K562 (cell line): ENCODE measurements around the gene HOXB7. TPM values are rescaled to one million over a fixed set of nuclear protein-coding genes. Genes with fewer than 3 reads are reported as not detected.
A peak's percentile ranks its signal among the peaks of the same experiment; 100 is the strongest.

Experiments used
- CHD2 ChIP-seq: IDR thresholded peaks from 2 replicates; pipeline ENCODE4 v1.6.1; 2011; ENCODE audit warnings: low read depth, low read length
- EHMT2 ChIP-seq: fragments of 450-650 bp; IDR thresholded peaks from 2 replicates; pipeline ENCODE4 v1.6.1; 2018; ENCODE audit warnings: antibody characterized with exemption
- FOXK2 ChIP-seq, 2 experiments: fragments of 450-650 bp; IDR thresholded peaks in 1 of 2; conservative IDR thresholded peaks in 1 of 2; 2 replicates each; pipeline ENCODE4 v1.6.1; 2016; ENCODE audit warnings: low read depth in 2 of 2, mild to moderate bottlenecking in 1 of 2
- HIVEP1 ChIP-seq: fragments of 250-450 bp; sonication (Bioruptor Pico); IDR thresholded peaks from 2 replicates; pipeline ENCODE4 v1.4.0; 2020; ENCODE audit warnings: mild to moderate bottlenecking
- HMG20B ChIP-seq: fragments of 250-450 bp; sonication (Bioruptor Pico); IDR thresholded peaks from 2 replicates; pipeline ENCODE4 v1.5.0; 2021; ENCODE audit warnings: mild to moderate bottlenecking
- HNRNPUL1 ChIP-seq: fragments of 200-400 bp; formaldehyde crosslinking; IDR thresholded peaks from 2 replicates; pipeline ENCODE4 v1.6.1; 2017; ENCODE audit warnings: low read length
- NR1H2 ChIP-seq: sonication (generic); formaldehyde crosslinking; IDR thresholded peaks from 2 replicates; pipeline ENCODE4 v1.4.0; 2020; ENCODE audit warnings: mild to moderate bottlenecking, missing genetic modification reagents
- NUFIP1 ChIP-seq: fragments of 450-650 bp; IDR thresholded peaks from 2 replicates; pipeline ENCODE4 v1.6.1; 2018; ENCODE audit not compliant: partially characterized antibody
- POLR2H ChIP-seq: IDR thresholded peaks from 2 replicates; pipeline ENCODE4 v1.6.1; 2016; ENCODE audit warnings: missing genetic modification characterization, low read depth, mild to moderate bottlenecking, control low read depth, missing compliant biosample characterization, moderate library complexity
- PYGO2 ChIP-seq: fragments of 450-650 bp; IDR thresholded peaks from 2 replicates; pipeline ENCODE4 v1.6.1; 2016; ENCODE audit warnings: mild to moderate bottlenecking, missing genetic modification characterization, moderate library complexity, missing compliant biosample characterization
- RUNX1 ChIP-seq: sonication (generic); IDR thresholded peaks from 2 replicates; pipeline ENCODE4 v1.6.1; 2016; ENCODE audit warnings: antibody characterized with exemption, low read depth
- SMAD4 ChIP-seq: fragments of 250-450 bp; sonication (Bioruptor Pico); conservative IDR thresholded peaks from 2 replicates; pipeline ENCODE4 v1.8.0; 2021; ENCODE audit warnings: inconsistent platforms, mild to moderate bottlenecking, moderate library complexity
- TAF1 ChIP-seq: IDR thresholded peaks from 2 replicates; pipeline ENCODE4 v1.6.1; 2011; ENCODE audit warnings: mild to moderate bottlenecking, low read length, moderate library complexity; ENCODE audit not compliant: insufficient read depth, control insufficient read depth, severe bottlenecking; ENCODE audit errors: extremely low read depth
- TAF15 ChIP-seq: fragments of 200-400 bp; formaldehyde crosslinking; IDR thresholded peaks from 2 replicates; pipeline ENCODE4 v1.6.1; 2017; ENCODE audit warnings: mild to moderate bottlenecking, low read depth, low read length, moderate library complexity
- TAL1 ChIP-seq: fragments of 450-650 bp; IDR thresholded peaks from 2 replicates; pipeline ENCODE4 v1.6.1; 2016; ENCODE audit warnings: mild to moderate bottlenecking
- TBP ChIP-seq: optimal IDR thresholded peaks from 2 replicates; pipeline ENCODE3; 2011; ENCODE audit warnings: low read depth, low read length, improper control_type of control experiment
- TEAD1 ChIP-seq, 2 experiments: fragments of 450-650 bp in 1 of 2; sonication (generic) in 1 of 2; formaldehyde crosslinking; IDR thresholded peaks; 2 replicates each; pipeline versions ENCODE4 v1.4.0 to v1.8.0; 2020 to 2022; ENCODE audit warnings: mild to moderate bottlenecking in 2 of 2, missing genetic modification reagents in 1 of 2
- ZC3H4 ChIP-seq: sonication (generic); formaldehyde crosslinking; IDR thresholded peaks from 2 replicates; pipeline ENCODE4 v1.9.0; 2021; ENCODE audit warnings: missing genetic modification reagents, borderline replicate concordance
- ZNF184 ChIP-seq: sonication (generic); formaldehyde crosslinking; IDR thresholded peaks from 2 replicates; pipeline ENCODE4 v1.5.0; 2020; ENCODE audit warnings: missing genetic modification reagents
- ZNF707 ChIP-seq: fragments of 250-450 bp; sonication (Bioruptor Pico); conservative IDR thresholded peaks from 2 replicates; pipeline ENCODE4 v1.8.0; 2022; ENCODE audit warnings: inconsistent platforms, mild to moderate bottlenecking, moderate library complexity
- polyA plus RNA-seq, 8 experiments: library from polyadenylated mRNA; depleted of rRNA in 4 of 8; stranded (reverse) in 5 of 8; unstranded in 3 of 8; fragments of >200 nt; fragmentation: Nextera tagmentation in 2 of 8; fragmentation: Illumina TruSeq in 1 of 8; extraction: Ambion mirVana in 2 of 8; extraction: Trizol in 1 of 8; gene quantifications; 2 replicates each; pipeline versions ENCODE4 v1.2.1 to v1.2.3, GENCODE V29; 2011 to 2014; ENCODE audit warnings: inconsistent platforms in 1 of 8, missing spikeins in 1 of 8
- total RNA-seq, 7 experiments: library from RNA; depleted of rRNA in 6 of 7; stranded (reverse); fragments of >200 nt in 6 of 7; fragmentation: Illumina TruSeq in 2 of 7; extraction: Trizol in 2 of 7; gene quantifications; 2 replicates each; pipeline versions ENCODE4 v1.2.1 to v1.2.3, GENCODE V29; 2011 to 2021; ENCODE audit warnings: low replicate concordance in 1 of 7
- TF ChIP-seq, protein P1 (sequence below): fragments of 250-450 bp; sonication (Bioruptor Pico); IDR thresholded peaks from 2 replicates; pipeline ENCODE4 v1.5.0; 2020; ENCODE audit warnings: mild to moderate bottlenecking, borderline replicate concordance
- TF ChIP-seq, protein P2 (sequence below), 2 experiments: IDR thresholded peaks; 2 replicates each; pipeline ENCODE4 v1.6.1; 2012; ENCODE audit warnings: improper control_type of control experiment in 2 of 2, low read depth in 2 of 2, low read length in 2 of 2, borderline replicate concordance in 1 of 2
- TF ChIP-seq, protein P3 (sequence below): fragments of 200-800 bp; sonication (Bioruptor generic); IDR thresholded peaks from 2 replicates; pipeline ENCODE4 v1.6.1; 2017; ENCODE audit warnings: missing genetic modification characterization, missing compliant biosample characterization
- TF ChIP-seq, protein P4 (sequence below): fragments of 250-450 bp; sonication (Bioruptor Pico); IDR thresholded peaks from 2 replicates; pipeline ENCODE4 v1.4.0; 2020

HOXB7 gene
- total and polyA plus RNA-seq, 9 of the 15 experiments (the other 6 are each of a cell fraction or from before 2014, with no cell fraction given): 5.5 to 16.7 (median 8.3) TPM

DNA sequence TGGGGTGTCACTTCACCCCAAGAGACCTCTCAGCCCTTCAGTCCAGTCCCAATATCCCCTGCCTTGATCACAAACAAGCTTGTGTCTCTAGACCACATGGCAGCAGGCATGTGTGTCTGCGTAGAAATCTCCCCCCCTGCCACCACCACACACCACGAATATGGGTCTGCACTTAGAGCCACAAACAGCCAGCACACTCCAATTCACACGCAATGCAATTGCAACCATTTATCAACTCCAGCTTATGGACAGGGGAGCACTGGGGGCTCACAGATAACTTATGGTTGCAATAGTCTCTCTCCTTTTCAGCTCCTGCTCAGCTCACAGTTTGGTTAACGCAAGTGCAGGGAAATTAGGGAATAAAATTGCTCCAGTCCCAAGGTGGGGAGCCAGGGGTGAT is 12.8 kb upstream of the HOXB7 start (continued):
- TF ChIP-seq, protein P1, sequence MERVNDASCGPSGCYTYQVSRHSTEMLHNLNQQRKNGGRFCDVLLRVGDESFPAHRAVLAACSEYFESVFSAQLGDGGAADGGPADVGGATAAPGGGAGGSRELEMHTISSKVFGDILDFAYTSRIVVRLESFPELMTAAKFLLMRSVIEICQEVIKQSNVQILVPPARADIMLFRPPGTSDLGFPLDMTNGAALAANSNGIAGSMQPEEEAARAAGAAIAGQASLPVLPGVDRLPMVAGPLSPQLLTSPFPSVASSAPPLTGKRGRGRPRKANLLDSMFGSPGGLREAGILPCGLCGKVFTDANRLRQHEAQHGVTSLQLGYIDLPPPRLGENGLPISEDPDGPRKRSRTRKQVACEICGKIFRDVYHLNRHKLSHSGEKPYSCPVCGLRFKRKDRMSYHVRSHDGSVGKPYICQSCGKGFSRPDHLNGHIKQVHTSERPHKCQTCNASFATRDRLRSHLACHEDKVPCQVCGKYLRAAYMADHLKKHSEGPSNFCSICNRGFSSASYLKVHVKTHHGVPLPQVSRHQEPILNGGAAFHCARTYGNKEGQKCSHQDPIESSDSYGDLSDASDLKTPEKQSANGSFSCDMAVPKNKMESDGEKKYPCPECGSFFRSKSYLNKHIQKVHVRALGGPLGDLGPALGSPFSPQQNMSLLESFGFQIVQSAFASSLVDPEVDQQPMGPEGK (CRISPR knock-in tag): no peak
- TF ChIP-seq PYGO2 (tag) (no peak), ZNF707 (CRISPR knock-in tag) (no peak), EHMT2 (no peak), TBP (peak; percentile 30), HNRNPUL1 (no peak), CHD2 (no peak), ZC3H4 (no peak), TAF15 (no peak), SMAD4 (0 out of 2 replicates have a peak, but pooled peaks have one; percentile 16), TAL1 (peak; percentile 77), ZNF184 (no peak), NUFIP1 (no peak), HMG20B (no peak), FOXK2 (conservative IDR thresholded peaks at IDR 0.05 in 1 of 2, IDR thresholded peaks at IDR 0.05 in 1 of 2; ENCODE audit: low read depth in 2 of 2) (no peak), NR1H2 (no peak), POLR2H (no peak), TEAD1 (CRISPR knock-in tag; IDR thresholded peaks at IDR 0.05) (0 out of 4 replicates have a peak, but pooled peaks of 1 of the 2 experiments have one; percentile 46), RUNX1 (0 out of 2 replicates have a peak, but pooled peaks have one; percentile 30), TAF1 (peak; percentile 19), HIVEP1 (no peak)
- TF ChIP-seq, protein P2, sequence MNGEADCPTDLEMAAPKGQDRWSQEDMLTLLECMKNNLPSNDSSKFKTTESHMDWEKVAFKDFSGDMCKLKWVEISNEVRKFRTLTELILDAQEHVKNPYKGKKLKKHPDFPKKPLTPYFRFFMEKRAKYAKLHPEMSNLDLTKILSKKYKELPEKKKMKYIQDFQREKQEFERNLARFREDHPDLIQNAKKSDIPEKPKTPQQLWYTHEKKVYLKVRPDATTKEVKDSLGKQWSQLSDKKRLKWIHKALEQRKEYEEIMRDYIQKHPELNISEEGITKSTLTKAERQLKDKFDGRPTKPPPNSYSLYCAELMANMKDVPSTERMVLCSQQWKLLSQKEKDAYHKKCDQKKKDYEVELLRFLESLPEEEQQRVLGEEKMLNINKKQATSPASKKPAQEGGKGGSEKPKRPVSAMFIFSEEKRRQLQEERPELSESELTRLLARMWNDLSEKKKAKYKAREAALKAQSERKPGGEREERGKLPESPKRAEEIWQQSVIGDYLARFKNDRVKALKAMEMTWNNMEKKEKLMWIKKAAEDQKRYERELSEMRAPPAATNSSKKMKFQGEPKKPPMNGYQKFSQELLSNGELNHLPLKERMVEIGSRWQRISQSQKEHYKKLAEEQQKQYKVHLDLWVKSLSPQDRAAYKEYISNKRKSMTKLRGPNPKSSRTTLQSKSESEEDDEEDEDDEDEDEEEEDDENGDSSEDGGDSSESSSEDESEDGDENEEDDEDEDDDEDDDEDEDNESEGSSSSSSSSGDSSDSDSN (IDR thresholded peaks at IDR 0.05; ENCODE audit: borderline replicate concordance in 1 of 2, low read depth in 2 of 2, low read length in 2 of 2): no peak
- TF ChIP-seq, protein P3, sequence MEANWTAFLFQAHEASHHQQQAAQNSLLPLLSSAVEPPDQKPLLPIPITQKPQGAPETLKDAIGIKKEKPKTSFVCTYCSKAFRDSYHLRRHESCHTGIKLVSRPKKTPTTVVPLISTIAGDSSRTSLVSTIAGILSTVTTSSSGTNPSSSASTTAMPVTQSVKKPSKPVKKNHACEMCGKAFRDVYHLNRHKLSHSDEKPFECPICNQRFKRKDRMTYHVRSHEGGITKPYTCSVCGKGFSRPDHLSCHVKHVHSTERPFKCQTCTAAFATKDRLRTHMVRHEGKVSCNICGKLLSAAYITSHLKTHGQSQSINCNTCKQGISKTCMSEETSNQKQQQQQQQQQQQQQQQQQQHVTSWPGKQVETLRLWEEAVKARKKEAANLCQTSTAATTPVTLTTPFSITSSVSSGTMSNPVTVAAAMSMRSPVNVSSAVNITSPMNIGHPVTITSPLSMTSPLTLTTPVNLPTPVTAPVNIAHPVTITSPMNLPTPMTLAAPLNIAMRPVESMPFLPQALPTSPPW (CRISPR knock-in tag): peak; percentile 34; the same call in 1 of the 2 replicates
- TF ChIP-seq, protein P4, sequence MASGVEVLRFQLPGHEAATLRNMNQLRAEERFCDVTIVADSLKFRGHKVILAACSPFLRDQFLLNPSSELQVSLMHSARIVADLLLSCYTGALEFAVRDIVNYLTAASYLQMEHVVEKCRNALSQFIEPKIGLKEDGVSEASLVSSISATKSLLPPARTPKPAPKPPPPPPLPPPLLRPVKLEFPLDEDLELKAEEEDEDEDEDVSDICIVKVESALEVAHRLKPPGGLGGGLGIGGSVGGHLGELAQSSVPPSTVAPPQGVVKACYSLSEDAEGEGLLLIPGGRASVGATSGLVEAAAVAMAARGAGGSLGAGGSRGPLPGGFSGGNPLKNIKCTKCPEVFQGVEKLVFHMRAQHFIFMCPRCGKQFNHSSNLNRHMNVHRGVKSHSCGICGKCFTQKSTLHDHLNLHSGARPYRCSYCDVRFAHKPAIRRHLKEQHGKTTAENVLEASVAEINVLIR (CRISPR knock-in tag): no peak
